ENCODE results near the gene COA8.

GRCh38 chr14:103560691-103561090 lies 2.1 kb upstream of the COA8 start:
- no peak for TF ChIP-seq GATA2 (IDR thresholded peaks at IDR 0.05; ENCODE audit: low read depth, low read length)
- TF ChIP-seq GATA3 (IDR thresholded peaks at IDR 0.05; ENCODE audit: low read depth, low read length), result no peak
